IMR-90 (cell line): ENCODE data around the gene TSSK3. TPM values are rescaled to one million over a fixed set of nuclear protein-coding genes. Genes with fewer than 3 reads are reported as not detected.

Source experiments
- RFX5 ChIP-seq: IDR thresholded peaks from 2 replicates; pipeline ENCODE4 v1.8.0; 2012; ENCODE audit warnings: low read depth, mild to moderate bottlenecking, low read length, moderate library complexity
- polyA plus RNA-seq, 3 experiments: library from polyadenylated mRNA; depleted of rRNA; stranded (reverse); fragments of >200 nt; gene quantifications; 2 replicates each; pipeline ENCODE4 v1.2.3, GENCODE V29; 2012; ENCODE audit warnings: low replicate concordance in 1 of 3
- total RNA-seq: library from RNA; depleted of rRNA; stranded (reverse); fragments of >200 nt; gene quantifications from 2 replicates; pipeline ENCODE4 v1.2.3, GENCODE V29; 2012; rRNA removed

The TSSK3 gene
- total and polyA plus RNA-seq, 2 of the 4 experiments (the other 2 are of a cell fraction): 0.96 TPM; not detected in 1

GRCh38 chr1:32413507-32414185 is 51.3 kb downstream of the TSSK3 start (continued):
- no peak for TF ChIP-seq RFX5

Other genes starting within 250 kb of the TSSK3 start
- 102 and 104 TPM in 2 replicates for gene TXLNA, start 182.9 kb upstream of the TSSK3 start, total RNA-seq
- gene TXLNA, start 182.9 kb upstream of the TSSK3 start, polyA plus RNA-seq (2012; rRNA removed): 37.9 and 47.6 TPM in 2 replicates
- 17.2 and 18.6 TPM in 2 replicates for gene CCDC28B, start 161.9 kb upstream of the TSSK3 start, total RNA-seq
- 18.4 and 20.1 TPM in 2 replicates for gene CCDC28B, start 161.9 kb upstream of the TSSK3 start, polyA plus RNA-seq (2012; rRNA removed)
- 1.9 and 2.2 TPM in 2 replicates for gene IQCC, start 156.9 kb upstream of the TSSK3 start, total RNA-seq
- gene IQCC, start 156.9 kb upstream of the TSSK3 start, polyA plus RNA-seq (2012; rRNA removed): 1.3 and 1.6 TPM in 2 replicates
- not detected in 2 replicates for gene DCDC2B, start 153.4 kb upstream of the TSSK3 start, total RNA-seq
- not detected in 2 replicates for gene DCDC2B, start 153.4 kb upstream of the TSSK3 start, polyA plus RNA-seq (2012; rRNA removed)
- 10.0 and 10.8 TPM in 2 replicates for gene TMEM234, start 140.2 kb upstream of the TSSK3 start, total RNA-seq
- 22.7 and 23.4 TPM in 2 replicates for gene TMEM234, start 140.2 kb upstream of the TSSK3 start, polyA plus RNA-seq (2012; rRNA removed)
- gene EIF3I, start 140.1 kb upstream of the TSSK3 start, total RNA-seq: 574 and 716 TPM in 2 replicates
- 376 and 469 TPM in 2 replicates for gene EIF3I, start 140.1 kb upstream of the TSSK3 start, polyA plus RNA-seq (2012; rRNA removed)
- 0.18 TPM in 1 of 2 replicates, not detected in the other for gene FAM167B, start 115.3 kb upstream of the TSSK3 start, total RNA-seq
- 0.53 and 0.59 TPM in 2 replicates for gene FAM167B, start 115.3 kb upstream of the TSSK3 start, polyA plus RNA-seq (2012; rRNA removed)
- not detected in 2 replicates for gene LCK, start 111.3 kb upstream of the TSSK3 start, total RNA-seq
- not detected in 2 replicates for gene LCK, start 111.3 kb upstream of the TSSK3 start, polyA plus RNA-seq (2012; rRNA removed)
- gene HDAC1, start 70.5 kb upstream of the TSSK3 start, total RNA-seq: 88.9 and 95.5 TPM in 2 replicates
- 131 and 139 TPM in 2 replicates for gene HDAC1, start 70.5 kb upstream of the TSSK3 start, polyA plus RNA-seq (2012; rRNA removed)
- gene MARCKSL1, start 26.3 kb upstream of the TSSK3 start, total RNA-seq: 34.7 and 37.5 TPM in 2 replicates
- gene MARCKSL1, start 26.3 kb upstream of the TSSK3 start, polyA plus RNA-seq (2012; rRNA removed): 199 and 218 TPM in 2 replicates
- 0.28 and 0.36 TPM in 2 replicates for gene FAM229A, start 54 bp upstream of the TSSK3 start, total RNA-seq
- gene FAM229A, start 54 bp upstream of the TSSK3 start, polyA plus RNA-seq (2012; rRNA removed): 3.9 and 4.3 TPM in 2 replicates
- 50.8 and 60.4 TPM in 2 replicates for gene BSDC1, start 31.9 kb downstream of the TSSK3 start, total RNA-seq
- gene BSDC1, start 31.9 kb downstream of the TSSK3 start, polyA plus RNA-seq (2012; rRNA removed): 50.4 and 56.8 TPM in 2 replicates
- not detected in 2 replicates for gene ZBTB8B, start 102.5 kb downstream of the TSSK3 start, total RNA-seq
- gene ZBTB8B, start 102.5 kb downstream of the TSSK3 start, polyA plus RNA-seq (2012; rRNA removed): not detected in 2 replicates
- 6.1 and 7.5 TPM in 2 replicates for gene ZBTB8A, start 176.9 kb downstream of the TSSK3 start, total RNA-seq
- gene ZBTB8A, start 176.9 kb downstream of the TSSK3 start, polyA plus RNA-seq (2012; rRNA removed): 1.8 and 2.1 TPM in 2 replicates